IPS-NIHi11 (cell line): ENCODE data around the gene BATF3.
A peak's percentile ranks its signal among the peaks of the same experiment; 100 is the strongest.

ENCODE experiments used
- DNase-seq: peaks from one replicate; pipeline ENCODE4 v3.0.0; 2012; ENCODE audit warnings: mixed read lengths, low spot score

The BATF3 gene

GRCh38 chr1:212703991-212704564 lies 4.4 kb upstream of the BATF3 start:
- DNase-seq, result no peak

GRCh38 chr1:212702672-212703071 lies 3.0 kb upstream of the BATF3 start:
- no peak for DNase-seq

GRCh38 chr1:212701910-212702309 lies 2.3 kb upstream of the BATF3 start:
- DNase-seq, result no peak

GRCh38 chr1:212700892-212701819 lies 1.5 kb upstream of the BATF3 start:
- DNase-seq, result no peak

GRCh38 chr1:212700223-212700891 lies 717 bp upstream of the BATF3 start:
- DNase-seq, result no peak

- DNase-seq, result peak; percentile 82
These were observed 476 bp downstream of the BATF3 start for GRCh38 chr1:212699104-212699624.

- no peak for DNase-seq
These were observed 1.1 kb downstream of the BATF3 start for GRCh38 chr1:212698467-212699103.

- DNase-seq, result no peak
These were observed 2.8 kb downstream of the BATF3 start for GRCh38 chr1:212696721-212697331.

GRCh38 chr1:212692774-212693644 lies 6.6 kb downstream of the BATF3 start:
- no peak for DNase-seq

- DNase-seq, result no peak
These were observed 8.0 kb downstream of the BATF3 start for GRCh38 chr1:212691561-212692071.

- no peak for DNase-seq
These were observed 8.7 kb downstream of the BATF3 start for GRCh38 chr1:212690816-212691403.

GRCh38 chr1:212689758-212690529 lies 9.7 kb downstream of the BATF3 start:
- no peak for DNase-seq

GRCh38 chr1:212689196-212689725 lies 10.4 kb downstream of the BATF3 start:
- DNase-seq, result no peak

- DNase-seq, result no peak
These were observed 11.1 kb downstream of the BATF3 start for GRCh38 chr1:212688341-212689047.

- no peak for DNase-seq
These were observed 11.8 kb downstream of the BATF3 start for GRCh38 chr1:212687811-212688210.

GRCh38 chr1:212686591-212686990 lies 13.0 kb downstream of the BATF3 start:
- DNase-seq, result no peak

- no peak for DNase-seq
These were observed 13.6 kb downstream of the BATF3 start for GRCh38 chr1:212686069-212686468.

- no peak for DNase-seq
These were observed 14.2 kb downstream of the BATF3 start for GRCh38 chr1:212685429-212685828.
